A549 (cell line): ENCODE results near the gene SLC10A7. TPM values are rescaled to one million over a fixed set of nuclear protein-coding genes. Genes with fewer than 3 reads are reported as not detected.
A peak's percentile ranks its signal among the peaks of the same experiment; 100 is the strongest.

Source experiments
- ATAC-seq, 2 experiments: fragments of 200-7000 bp in 1 of 2; fragments of >200 bp in 1 of 2; cut with Nextera tagmentation in 1 of 2; cut with Tn5 transposase in 1 of 2; 3 replicates each; pipeline versions ENCODE4 v1.8.0 to v1.9.1; 2018 to 2020; ENCODE audit warnings: mild to moderate bottlenecking in 1 of 2, moderate library complexity in 1 of 2
- CTCF ChIA-PET: fragments of 300-600 bp; sonication (Branson Sonifier 250); formaldehyde crosslinking; extraction: SDS; loops from one replicate; lab custom pipeline; 2021; ENCODE audit warnings: antibody characterized with exemption, inconsistent platforms; lab: Yijun Ruan, JAX
- POLR2A ChIA-PET: fragments of 350-600 bp; formaldehyde crosslinking; extraction: SDS; loops from one replicate; lab custom pipeline; 2021; ENCODE audit warnings: antibody characterized with exemption, inconsistent platforms; lab: Yijun Ruan, JAX
- DNase-seq, 2 experiments: peaks; one replicate each; pipeline versions ENCODE4 v3.0.0 to v3.0.0-alpha.2; 2011 to 2016; ENCODE audit warnings: low read depth in 1 of 2, low spot score in 1 of 2
- FAIRE-seq: peaks from 2 replicates; lab custom pipeline; 2011; peaks lifted over from hg19 to GRCh38; lab: Jason Lieb, UNC
- H3K27ac ChIP-seq, 2 experiments: fragments of >200 bp; sonication (Bioruptor Twin); formaldehyde crosslinking; 3 replicates each; pipeline ENCODE4 v1.5.1; 2016 to 2017
- H3K4me1 ChIP-seq: fragments of >200 bp; sonication (Bioruptor Twin); formaldehyde crosslinking; 3 replicates; pipeline ENCODE4 v1.6.1; 2016
- H3K4me2 ChIP-seq: fragments of >200 bp; sonication (Bioruptor Twin); formaldehyde crosslinking; 3 replicates; pipeline ENCODE4 v1.6.1; 2016
- H3K4me3 ChIP-seq: fragments of >200 bp; sonication (Bioruptor Twin); formaldehyde crosslinking; 3 replicates; pipeline ENCODE4 v1.5.1; 2016
- H3K9me3 ChIP-seq: fragments of >200 bp; sonication (Bioruptor Twin); formaldehyde crosslinking; 3 replicates; pipeline ENCODE4 v1.6.1; 2016
- CBX8 ChIP-seq: fragments of 200-600 bp; sonication (generic); IDR thresholded peaks from 2 replicates; pipeline ENCODE4 v1.6.1; 2016
- EHF ChIP-seq: fragments of 250-450 bp; sonication (Bioruptor Pico); IDR thresholded peaks from 2 replicates; pipeline ENCODE4 v1.5.0; 2020; ENCODE audit warnings: mild to moderate bottlenecking
- EP300 ChIP-seq, 2 experiments: fragments of >200 bp; sonication (Bioruptor Twin); formaldehyde crosslinking; IDR thresholded peaks; 2 replicates in 1 of 2; 3 replicates in 1 of 2; pipeline ENCODE4 v1.6.1; 2016 to 2017
- ESRRA ChIP-seq: fragments of 150-350 bp; IDR thresholded peaks from 2 replicates; pipeline ENCODE4 v1.6.1; 2014; ENCODE audit warnings: mild to moderate bottlenecking, low read length, borderline replicate concordance
- GATA3 ChIP-seq: IDR thresholded peaks from 2 replicates; pipeline ENCODE4 v1.6.1; 2012; ENCODE audit warnings: borderline replicate concordance
- HDAC2 ChIP-seq: fragments of 200-600 bp; sonication (generic); IDR thresholded peaks from 2 replicates; pipeline ENCODE4 v1.6.1; 2016
- HEYL ChIP-seq: fragments of 250-450 bp; sonication (Bioruptor Pico); IDR thresholded peaks from 2 replicates; pipeline ENCODE4 v1.8.0; 2021; ENCODE audit warnings: mild to moderate bottlenecking, moderate library complexity
- JUN ChIP-seq, 2 experiments: fragments of >200 bp; sonication (Bioruptor Twin); formaldehyde crosslinking; IDR thresholded peaks; 2 replicates in 1 of 2; 3 replicates in 1 of 2; pipeline ENCODE4 v1.6.1; 2016 to 2017
- NPAS2 ChIP-seq: fragments of 250-450 bp; sonication (Bioruptor Pico); IDR thresholded peaks from 2 replicates; pipeline ENCODE4 v1.8.0; 2022; ENCODE audit warnings: mild to moderate bottlenecking, moderate library complexity, borderline replicate concordance
- NR3C1 ChIP-seq: fragments of >200 bp; sonication (Bioruptor Twin); formaldehyde crosslinking; IDR thresholded peaks from 3 replicates; pipeline ENCODE4 v1.6.1; 2017
- POLR2AphosphoS2 ChIP-seq: conservative IDR thresholded peaks from 2 replicates; pipeline ENCODE4 v1.6.1; 2012; ENCODE audit warnings: low read length, improper control_type of control experiment, inconsistent platforms
- RNF2 ChIP-seq: fragments of 200-600 bp; sonication (generic); IDR thresholded peaks from 2 replicates; pipeline ENCODE4 v1.6.1; 2016; ENCODE audit warnings: low read depth, mild to moderate bottlenecking, antibody characterized with exemption, moderate library complexity, borderline replicate concordance
- TP53 ChIP-seq: fragments of 250-450 bp; sonication (Bioruptor Pico); IDR thresholded peaks from 2 replicates; pipeline ENCODE4 v1.5.0; 2021; ENCODE audit warnings: mild to moderate bottlenecking, moderate library complexity
- ZC3H11A ChIP-seq: fragments of 450-650 bp; IDR thresholded peaks from 2 replicates; pipeline ENCODE4 v1.6.1; 2014; ENCODE audit warnings: antibody characterized with exemption, mild to moderate bottlenecking
- ZNF302 ChIP-seq: fragments of 250-450 bp; sonication (Bioruptor Pico); IDR thresholded peaks from 2 replicates; pipeline ENCODE4 v1.9.0; 2021; ENCODE audit warnings: inconsistent platforms, mild to moderate bottlenecking, moderate library complexity
- WGBS: methylation state at CpG from one replicate; pipeline ENCODE4 v1.1.6; 2017; ENCODE audit errors: missing lambda C conversion rate; 5-methylcytosine and 5-hydroxymethylcytosine counted together
- polyA plus RNA-seq, 4 experiments: library from polyadenylated mRNA; depleted of rRNA in 3 of 4; stranded (reverse); fragments of >200 nt; fragmentation: RNase III in 1 of 4; extraction: RNeasy Plus Mini Kit Qiagen cat#74134 plus additional on column Dnase treatment in 1 of 4; gene quantifications; 2 replicates in 3 of 4; 3 replicates in 1 of 4; pipeline ENCODE4 v1.2.3, GENCODE V29; 2011 to 2017
- TF ChIP-seq, protein P1 (sequence below): fragments of 200-600 bp; sonication (generic); IDR thresholded peaks from 2 replicates; pipeline ENCODE4 v1.6.1; 2016; ENCODE audit warnings: antibody characterized with exemption, mild to moderate bottlenecking, moderate library complexity
- TF ChIP-seq, protein P2 (sequence below): IDR thresholded peaks from 2 replicates; pipeline ENCODE4 v1.6.1; 2012; ENCODE audit warnings: low read depth, borderline replicate concordance
- TF ChIP-seq, protein P3 (sequence below): fragments of 250-450 bp; sonication (Bioruptor Pico); IDR thresholded peaks from 2 replicates; pipeline ENCODE4 v1.5.0; 2021; ENCODE audit warnings: mild to moderate bottlenecking, moderate library complexity, borderline replicate concordance

Gene SLC10A7
- polyA plus RNA-seq, 2 of the 4 experiments (the other 2 are of a cell fraction): 1.3 to 6.5 TPM

DNA sequence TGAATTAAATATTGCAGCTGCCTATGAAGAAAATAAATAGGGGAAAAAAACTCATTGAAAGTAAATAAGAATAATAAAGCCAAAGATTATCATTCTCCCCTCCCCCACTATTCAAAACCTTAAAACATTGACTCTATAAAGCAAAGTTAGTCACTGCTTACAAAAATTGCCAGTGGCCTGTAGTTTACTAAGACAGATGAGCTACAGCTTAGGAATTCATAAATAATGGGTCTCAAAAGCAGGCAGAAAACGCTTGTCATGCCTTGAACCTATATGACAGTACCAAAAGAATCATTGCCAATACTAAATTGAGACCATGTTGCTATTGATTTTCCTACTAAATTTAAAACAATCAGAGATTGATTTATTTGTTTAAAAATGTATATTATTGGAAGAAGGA lies 78.9 kb downstream of the SLC10A7 start:
- no peak for DNase-seq
- peak overlapping the region; percentile 36; the same call in 1 of the 3 replicates for H3K4me2 ChIP-seq
- peaks cover 6% of the 10 kb centered on the region; the same call in 2 of the 3 replicates for H3K4me1 ChIP-seq
- H3K9me3 ChIP-seq: no peaks in the 10 kb centered on the region
- no peak overlapping the region for H3K4me3 ChIP-seq
- TF ChIP-seq RNF2 (no peak), JUN (IDR thresholded peaks at IDR 0.05) (no peak), ZNF302 (CRISPR knock-in tag) (no peak), HDAC2 (no peak), EP300 (IDR thresholded peaks at IDR 0.05) (no peak), GATA3 (no peak), NPAS2 (CRISPR knock-in tag) (no peak), ESRRA (no peak), CBX8 (no peak), HEYL (CRISPR knock-in tag) (no peak), ZC3H11A (no peak), TP53 (CRISPR knock-in tag) (no peak), NR3C1 (no peak)
- TF ChIP-seq, protein P1, sequence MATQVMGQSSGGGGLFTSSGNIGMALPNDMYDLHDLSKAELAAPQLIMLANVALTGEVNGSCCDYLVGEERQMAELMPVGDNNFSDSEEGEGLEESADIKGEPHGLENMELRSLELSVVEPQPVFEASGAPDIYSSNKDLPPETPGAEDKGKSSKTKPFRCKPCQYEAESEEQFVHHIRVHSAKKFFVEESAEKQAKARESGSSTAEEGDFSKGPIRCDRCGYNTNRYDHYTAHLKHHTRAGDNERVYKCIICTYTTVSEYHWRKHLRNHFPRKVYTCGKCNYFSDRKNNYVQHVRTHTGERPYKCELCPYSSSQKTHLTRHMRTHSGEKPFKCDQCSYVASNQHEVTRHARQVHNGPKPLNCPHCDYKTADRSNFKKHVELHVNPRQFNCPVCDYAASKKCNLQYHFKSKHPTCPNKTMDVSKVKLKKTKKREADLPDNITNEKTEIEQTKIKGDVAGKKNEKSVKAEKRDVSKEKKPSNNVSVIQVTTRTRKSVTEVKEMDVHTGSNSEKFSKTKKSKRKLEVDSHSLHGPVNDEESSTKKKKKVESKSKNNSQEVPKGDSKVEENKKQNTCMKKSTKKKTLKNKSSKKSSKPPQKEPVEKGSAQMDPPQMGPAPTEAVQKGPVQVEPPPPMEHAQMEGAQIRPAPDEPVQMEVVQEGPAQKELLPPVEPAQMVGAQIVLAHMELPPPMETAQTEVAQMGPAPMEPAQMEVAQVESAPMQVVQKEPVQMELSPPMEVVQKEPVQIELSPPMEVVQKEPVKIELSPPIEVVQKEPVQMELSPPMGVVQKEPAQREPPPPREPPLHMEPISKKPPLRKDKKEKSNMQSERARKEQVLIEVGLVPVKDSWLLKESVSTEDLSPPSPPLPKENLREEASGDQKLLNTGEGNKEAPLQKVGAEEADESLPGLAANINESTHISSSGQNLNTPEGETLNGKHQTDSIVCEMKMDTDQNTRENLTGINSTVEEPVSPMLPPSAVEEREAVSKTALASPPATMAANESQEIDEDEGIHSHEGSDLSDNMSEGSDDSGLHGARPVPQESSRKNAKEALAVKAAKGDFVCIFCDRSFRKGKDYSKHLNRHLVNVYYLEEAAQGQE: no peak
- TF ChIP-seq, protein P2, sequence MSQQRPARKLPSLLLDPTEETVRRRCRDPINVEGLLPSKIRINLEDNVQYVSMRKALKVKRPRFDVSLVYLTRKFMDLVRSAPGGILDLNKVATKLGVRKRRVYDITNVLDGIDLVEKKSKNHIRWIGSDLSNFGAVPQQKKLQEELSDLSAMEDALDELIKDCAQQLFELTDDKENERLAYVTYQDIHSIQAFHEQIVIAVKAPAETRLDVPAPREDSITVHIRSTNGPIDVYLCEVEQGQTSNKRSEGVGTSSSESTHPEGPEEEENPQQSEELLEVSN: no peak
- TF ChIP-seq, protein P3, sequence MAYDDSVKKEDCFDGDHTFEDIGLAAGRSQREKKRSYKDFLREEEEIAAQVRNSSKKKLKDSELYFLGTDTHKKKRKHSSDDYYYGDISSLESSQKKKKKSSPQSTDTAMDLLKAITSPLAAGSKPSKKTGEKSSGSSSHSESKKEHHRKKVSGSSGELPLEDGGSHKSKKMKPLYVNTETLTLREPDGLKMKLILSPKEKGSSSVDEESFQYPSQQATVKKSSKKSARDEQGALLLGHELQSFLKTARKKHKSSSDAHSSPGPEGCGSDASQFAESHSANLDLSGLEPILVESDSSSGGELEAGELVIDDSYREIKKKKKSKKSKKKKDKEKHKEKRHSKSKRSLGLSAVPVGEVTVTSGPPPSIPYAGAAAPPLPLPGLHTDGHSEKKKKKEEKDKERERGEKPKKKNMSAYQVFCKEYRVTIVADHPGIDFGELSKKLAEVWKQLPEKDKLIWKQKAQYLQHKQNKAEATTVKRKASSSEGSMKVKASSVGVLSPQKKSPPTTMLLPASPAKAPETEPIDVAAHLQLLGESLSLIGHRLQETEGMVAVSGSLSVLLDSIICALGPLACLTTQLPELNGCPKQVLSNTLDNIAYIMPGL (CRISPR knock-in tag): no peak
- ChIA-PET POLR2A (no interaction called here), CTCF (no interaction called here)
- FAIRE-seq: no peak
- H3K27ac ChIP-seq: no peak overlapping the region
- 14% methylated on average over 1 of the region's 1 CpG for WGBS
- no peak for ATAC-seq

DNA sequence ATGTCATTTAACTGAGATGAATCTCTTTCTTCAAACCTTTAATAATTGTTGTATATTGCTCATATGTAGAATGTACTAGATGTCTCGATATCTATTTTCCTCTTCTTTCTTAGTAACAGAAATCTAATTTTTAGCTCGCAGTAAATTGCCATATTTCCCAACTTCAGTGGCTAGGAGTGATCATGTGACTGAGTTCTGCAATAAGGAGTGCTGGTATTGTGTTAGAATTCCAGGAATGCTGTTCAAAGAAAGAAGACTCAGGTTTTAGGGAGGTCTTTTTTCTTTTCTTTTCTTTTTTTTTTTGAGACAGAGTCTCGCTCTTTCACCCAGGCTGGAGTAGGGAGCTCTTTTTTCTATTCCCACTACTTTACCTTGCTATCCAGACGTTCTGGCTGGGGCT lies 81.7 kb downstream of the SLC10A7 start:
- CTCF ChIA-PET: no interaction called here
- WGBS: 77% methylated on average over 4 of the region's 4 CpGs
- DNase-seq (no peak), ATAC-seq (no peak)
- Histone ChIP-seq H3K27ac (no peak overlapping the region), H3K9me3 (no peaks in the 10 kb centered on the region), H3K4me1 (peaks cover 6% of the 10 kb centered on the region; the same call in 2 of the 3 replicates), H3K4me3 (no peak overlapping the region), H3K4me2 (no peak overlapping the region)
- no peak for TF ChIP-seq POLR2AphosphoS2
- TF ChIP-seq, all 56 proteins: peak for 0
- POLR2A ChIA-PET: no interaction called here
- FAIRE-seq: no peak

DNA sequence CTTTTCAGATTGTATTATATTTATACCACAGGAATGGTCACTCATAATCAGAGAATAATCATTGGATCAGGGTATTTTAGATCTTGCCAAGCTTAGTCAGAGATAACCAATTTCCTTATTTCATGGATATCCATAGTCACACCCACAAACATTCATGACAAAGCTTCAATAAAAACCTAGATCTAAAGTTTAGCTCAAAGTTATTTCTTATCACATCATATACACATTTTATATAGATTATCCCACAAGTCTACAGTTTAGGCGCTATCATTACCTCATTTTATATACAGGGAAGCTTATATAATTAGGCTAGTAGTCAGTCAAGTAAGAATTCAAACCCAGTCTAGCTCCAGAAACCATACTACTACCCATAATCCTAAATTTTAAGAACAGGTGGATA lies 82.3 kb downstream of the SLC10A7 start:
- no peak overlapping the region for H3K4me3 ChIP-seq
- no peak overlapping the region for H3K27ac ChIP-seq
- 96% methylated on average over 1 of the region's 1 CpG for WGBS
- no peaks in the 10 kb centered on the region for H3K9me3 ChIP-seq
- ATAC-seq: no peak
- POLR2A ChIA-PET: no interaction called here
- H3K4me2 ChIP-seq: no peak overlapping the region
- FAIRE-seq: no peak
- H3K4me1 ChIP-seq: peaks cover 6% of the 10 kb centered on the region; the same call in 2 of the 3 replicates
- no peak for TF ChIP-seq EP300 (IDR thresholded peaks at IDR 0.05)
- TF ChIP-seq JUN (IDR thresholded peaks at IDR 0.05): no peak
- TF ChIP-seq, protein P1: no peak
- no peak for TF ChIP-seq POLR2AphosphoS2
- TF ChIP-seq EHF: no peak
- DNase-seq: no peak
- CTCF ChIA-PET: no interaction called here
